ENCODE results near the gene MT1M.

DNA sequence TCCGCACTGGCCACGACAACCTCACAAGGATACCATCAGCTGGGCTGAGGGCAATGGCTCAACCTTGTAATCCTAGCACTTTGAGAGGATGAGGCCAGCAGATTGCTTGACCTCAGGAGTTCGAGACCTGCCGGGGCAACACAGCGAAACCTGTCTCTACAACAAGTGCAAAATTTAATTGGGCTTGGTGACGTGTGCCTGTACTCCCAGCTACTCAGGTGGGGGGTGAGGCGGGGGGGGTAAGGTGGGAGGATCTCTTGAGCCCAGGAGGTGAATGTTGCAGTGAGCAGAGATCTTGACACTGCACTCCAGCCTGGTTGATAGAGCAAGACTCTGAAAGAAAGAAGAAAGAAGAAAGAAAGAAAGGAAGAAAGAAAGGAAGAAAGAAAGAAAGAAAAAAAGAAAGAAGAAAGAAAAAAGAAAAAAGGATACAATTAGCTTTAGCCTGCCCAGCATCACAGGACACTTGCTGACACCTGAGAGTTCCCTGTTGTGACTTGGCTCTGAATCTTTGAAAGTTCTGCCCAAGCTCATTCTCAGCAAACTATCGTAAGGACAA is 12.0 kb upstream of the MT1M start:
- TF ChIP-seq SPI1 (IDR thresholded peaks at IDR 0.05; ENCODE audit: low read depth, low read length): no peak
- TF ChIP-seq POLR2AphosphoS5 (IDR thresholded peaks at IDR 0.05; ENCODE audit: low read depth, low read length): no peak
- no peak for TF ChIP-seq POLR2A (IDR thresholded peaks at IDR 0.05; ENCODE audit: low read depth, low read length)

All from GM12891 (cell line).